PC-9 (cell line): ENCODE data around the gene FBXO38.

Source experiments
- EZH2 ChIP-seq: fragments of 200-600 bp; sonication (generic); IDR thresholded peaks from 2 replicates; pipeline ENCODE4 v1.8.0; 2017; ENCODE audit warnings: antibody characterized with exemption, low read depth
- TF ChIP-seq, protein P1 (sequence below): fragments of 200-600 bp; sonication (generic); conservative IDR thresholded peaks from 2 replicates; pipeline ENCODE4 v1.6.1; 2017; ENCODE audit warnings: mixed run types, antibody characterized with exemption, mild to moderate bottlenecking, moderate library complexity

DNA sequence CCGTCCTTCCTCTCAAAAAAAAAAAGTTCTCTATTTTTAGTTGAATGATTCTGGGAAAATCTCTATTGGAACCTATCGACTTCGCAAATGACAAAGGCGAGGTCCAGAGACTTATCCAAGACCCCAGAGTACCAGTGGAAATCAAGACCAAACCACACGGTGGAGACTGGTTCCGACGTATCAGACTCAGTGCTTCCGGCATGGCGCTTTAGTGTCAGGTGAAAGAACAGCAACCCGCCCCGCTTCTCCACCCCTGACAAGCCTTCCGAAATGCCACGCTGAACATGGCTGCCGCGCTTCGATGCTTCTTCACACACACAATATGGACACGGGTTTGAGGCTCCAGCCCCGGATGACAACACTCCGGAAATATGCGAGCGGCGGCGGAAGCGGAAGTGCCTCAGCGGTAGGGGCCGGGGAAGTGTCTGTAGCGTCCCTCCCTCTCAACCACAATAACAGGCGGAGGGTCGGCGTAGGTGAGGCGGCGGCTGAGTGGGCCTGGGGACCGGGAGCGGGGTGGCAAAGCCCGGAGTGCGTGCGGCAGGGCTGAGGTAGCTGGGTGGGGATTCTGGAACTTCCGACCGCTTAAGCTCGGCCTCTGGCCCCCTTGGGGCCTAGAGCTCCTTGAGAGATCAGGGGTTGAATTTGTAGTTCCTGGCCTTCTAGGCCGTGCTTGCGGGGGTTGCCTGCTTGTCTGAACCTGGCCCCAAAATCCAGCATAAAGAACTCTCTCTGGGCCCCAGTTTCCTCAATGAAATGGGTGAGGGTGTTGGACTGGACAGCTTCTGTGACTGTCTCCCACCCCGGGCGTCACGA lies at the start of gene FBXO38:
- TF ChIP-seq, protein P1, sequence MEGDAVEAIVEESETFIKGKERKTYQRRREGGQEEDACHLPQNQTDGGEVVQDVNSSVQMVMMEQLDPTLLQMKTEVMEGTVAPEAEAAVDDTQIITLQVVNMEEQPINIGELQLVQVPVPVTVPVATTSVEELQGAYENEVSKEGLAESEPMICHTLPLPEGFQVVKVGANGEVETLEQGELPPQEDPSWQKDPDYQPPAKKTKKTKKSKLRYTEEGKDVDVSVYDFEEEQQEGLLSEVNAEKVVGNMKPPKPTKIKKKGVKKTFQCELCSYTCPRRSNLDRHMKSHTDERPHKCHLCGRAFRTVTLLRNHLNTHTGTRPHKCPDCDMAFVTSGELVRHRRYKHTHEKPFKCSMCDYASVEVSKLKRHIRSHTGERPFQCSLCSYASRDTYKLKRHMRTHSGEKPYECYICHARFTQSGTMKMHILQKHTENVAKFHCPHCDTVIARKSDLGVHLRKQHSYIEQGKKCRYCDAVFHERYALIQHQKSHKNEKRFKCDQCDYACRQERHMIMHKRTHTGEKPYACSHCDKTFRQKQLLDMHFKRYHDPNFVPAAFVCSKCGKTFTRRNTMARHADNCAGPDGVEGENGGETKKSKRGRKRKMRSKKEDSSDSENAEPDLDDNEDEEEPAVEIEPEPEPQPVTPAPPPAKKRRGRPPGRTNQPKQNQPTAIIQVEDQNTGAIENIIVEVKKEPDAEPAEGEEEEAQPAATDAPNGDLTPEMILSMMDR, result no peak
- TF ChIP-seq EZH2, result no peak
